GM12872 (cell line): ENCODE measurements around the gene CDC73.

Experiments
- TF ChIP-seq, protein P1 (sequence below): IDR thresholded peaks from 3 replicates; pipeline ENCODE4 v1.5.1; 2011; ENCODE audit warnings: low read depth, mild to moderate bottlenecking, low read length, moderate library complexity; ENCODE audit not compliant: insufficient read depth

CDC73 gene

GRCh38 chr1:193192586-193192985, 70.8 kb downstream of the CDC73 start:
- TF ChIP-seq, protein P1, sequence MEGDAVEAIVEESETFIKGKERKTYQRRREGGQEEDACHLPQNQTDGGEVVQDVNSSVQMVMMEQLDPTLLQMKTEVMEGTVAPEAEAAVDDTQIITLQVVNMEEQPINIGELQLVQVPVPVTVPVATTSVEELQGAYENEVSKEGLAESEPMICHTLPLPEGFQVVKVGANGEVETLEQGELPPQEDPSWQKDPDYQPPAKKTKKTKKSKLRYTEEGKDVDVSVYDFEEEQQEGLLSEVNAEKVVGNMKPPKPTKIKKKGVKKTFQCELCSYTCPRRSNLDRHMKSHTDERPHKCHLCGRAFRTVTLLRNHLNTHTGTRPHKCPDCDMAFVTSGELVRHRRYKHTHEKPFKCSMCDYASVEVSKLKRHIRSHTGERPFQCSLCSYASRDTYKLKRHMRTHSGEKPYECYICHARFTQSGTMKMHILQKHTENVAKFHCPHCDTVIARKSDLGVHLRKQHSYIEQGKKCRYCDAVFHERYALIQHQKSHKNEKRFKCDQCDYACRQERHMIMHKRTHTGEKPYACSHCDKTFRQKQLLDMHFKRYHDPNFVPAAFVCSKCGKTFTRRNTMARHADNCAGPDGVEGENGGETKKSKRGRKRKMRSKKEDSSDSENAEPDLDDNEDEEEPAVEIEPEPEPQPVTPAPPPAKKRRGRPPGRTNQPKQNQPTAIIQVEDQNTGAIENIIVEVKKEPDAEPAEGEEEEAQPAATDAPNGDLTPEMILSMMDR, result no peak

DNA sequence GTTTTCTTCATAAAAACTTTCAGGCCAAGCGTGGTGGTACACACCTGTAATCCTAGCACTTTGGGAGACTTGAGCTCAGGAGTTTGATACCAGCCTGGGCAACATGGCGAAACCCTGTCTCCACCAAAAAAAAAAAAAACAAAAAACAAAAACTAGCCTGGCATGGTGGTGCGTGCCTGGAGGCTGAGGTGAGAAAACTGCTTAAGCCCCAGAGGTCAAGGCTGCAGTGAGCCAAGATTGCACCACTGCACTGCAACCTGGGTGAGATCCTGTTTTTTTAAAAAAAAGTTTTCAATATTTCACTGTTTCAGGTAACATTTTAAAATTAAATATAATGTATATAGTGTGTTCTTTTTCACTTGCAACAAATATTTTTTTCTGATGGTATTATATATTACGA, 78.1 kb downstream of the CDC73 start:
- TF ChIP-seq, protein P1, result no peak

GRCh38 chr1:193201021-193201420, 79.2 kb downstream of the CDC73 start:
- TF ChIP-seq, protein P1, result no peak

GRCh38 chr1:193210996-193211395, 89.2 kb downstream of the CDC73 start:
- TF ChIP-seq, protein P1, result no peak

DNA sequence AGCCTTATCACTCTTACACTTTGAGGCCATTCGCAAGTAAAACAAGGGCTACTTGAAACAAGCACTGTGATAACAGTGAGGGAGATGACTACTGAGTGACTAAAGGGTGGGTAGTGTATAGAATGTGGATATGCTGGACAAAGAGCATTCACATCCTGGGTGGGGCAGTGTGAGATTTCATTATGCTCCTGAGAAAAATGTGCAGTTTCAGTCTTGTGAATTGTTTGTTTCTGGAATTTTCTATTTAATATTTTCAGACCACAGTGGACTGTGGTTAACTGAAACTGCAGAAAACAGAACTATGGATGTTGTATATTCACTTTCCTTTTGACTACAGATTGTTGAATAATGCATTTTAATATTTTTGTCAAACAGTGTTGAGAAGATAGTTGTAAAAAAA, 89.7 kb downstream of the CDC73 start:
- TF ChIP-seq, protein P1, result no peak

DNA sequence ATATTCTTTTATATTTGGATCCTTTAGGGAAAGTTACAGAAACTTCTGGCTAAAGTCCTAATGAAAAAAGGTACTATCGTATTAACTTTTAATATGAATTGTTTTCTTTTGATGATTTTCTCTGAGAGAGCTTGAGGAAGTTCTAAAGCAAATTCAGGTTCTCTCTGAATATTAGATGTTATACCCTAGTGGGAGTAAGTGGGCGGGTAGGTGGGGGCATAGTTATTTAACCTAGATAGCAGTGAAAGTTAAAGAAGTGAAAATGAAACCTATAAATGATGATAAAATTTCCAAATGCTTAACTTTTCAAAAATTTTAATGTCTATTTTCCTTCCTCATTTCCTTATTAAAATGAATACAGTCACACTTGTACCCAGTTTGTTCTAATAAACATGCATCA, 90.8 kb downstream of the CDC73 start:
- TF ChIP-seq, protein P1, result no peak

DNA sequence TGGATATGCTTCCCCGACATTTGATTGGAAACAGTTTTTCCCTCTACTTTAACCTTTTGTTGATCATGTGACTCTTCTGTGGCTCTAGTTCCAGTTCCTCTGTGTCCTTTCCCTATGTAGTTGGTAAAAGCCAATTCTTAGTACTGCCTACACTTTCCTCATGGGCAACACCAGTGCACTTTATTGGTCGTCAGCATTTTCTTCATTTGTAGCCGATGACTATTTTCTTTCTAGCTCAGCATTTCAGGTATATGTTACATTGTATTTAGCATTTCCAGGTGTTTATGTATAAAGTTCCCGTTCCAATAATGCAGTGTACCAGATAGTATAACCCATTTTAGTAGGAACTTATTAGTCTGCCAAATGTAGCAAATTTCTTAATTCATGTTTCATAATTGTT, 92.2 kb downstream of the CDC73 start:
- TF ChIP-seq, protein P1, result no peak

GRCh38 chr1:193216920-193217319, 95.1 kb downstream of the CDC73 start:
- TF ChIP-seq, protein P1, result no peak
